NCI-H2107 treated with DMSO at 0.1 percent for 48 hours (cell line): ENCODE measurements around the gene RNF112.

Source experiments
- DNase-seq: peaks from one replicate; lab custom pipeline; 2025; ENCODE audit not compliant: unreplicated experiment; lab: John Stamatoyannopoulos, UW

RNF112 gene

GRCh38 chr17:19410875-19411620, at the start of gene RNF112:
TSS of gene RNF112 (plus strand) at chr17:19411232. CDS start at chr17:19411409, 177 bp downstream.
- DNase-seq: no peak

DNA sequence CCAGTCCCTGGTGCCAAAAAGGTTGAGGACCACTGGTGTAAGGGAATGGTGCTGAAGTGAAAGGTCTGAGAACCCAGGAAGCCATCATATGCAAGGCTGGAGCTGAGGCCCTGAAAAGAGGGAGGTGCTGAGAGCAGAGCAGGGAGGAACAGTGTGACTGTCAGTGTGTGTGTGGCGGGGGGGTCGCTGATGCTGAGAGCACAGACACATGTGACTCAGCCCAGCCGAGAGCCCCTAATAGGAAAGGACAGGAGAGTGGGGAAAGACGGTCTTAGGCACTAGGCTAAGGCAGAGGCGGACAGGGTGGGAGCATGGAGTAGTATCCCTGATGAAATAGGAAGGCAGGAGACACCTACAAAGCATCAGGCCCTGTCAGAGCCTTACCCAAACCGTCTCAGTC, 49.7 kb upstream of the RNF112 start:
- no peak for DNase-seq

DNA sequence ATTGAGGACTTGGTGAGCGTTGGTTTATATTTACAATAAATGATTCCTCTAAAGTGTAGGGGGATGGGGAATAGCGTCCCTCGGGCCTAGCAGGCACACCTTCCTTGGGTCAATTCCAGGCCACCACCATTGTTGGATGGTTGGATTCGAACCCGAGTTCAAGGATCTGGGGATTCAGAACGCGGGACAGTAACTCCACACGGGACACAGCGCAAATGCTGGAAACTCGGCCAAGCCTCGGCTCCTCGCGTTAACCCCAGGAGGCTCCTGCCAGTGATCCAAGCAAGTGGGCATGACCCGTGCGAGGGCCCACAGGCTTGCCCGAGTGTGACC, 49.1 kb upstream of the RNF112 start:
- no peak for DNase-seq

GRCh38 chr17:19362277-19363113, 48.5 kb upstream of the RNF112 start, which contains the start of gene B9D1:
TSS of gene B9D1 (minus strand) at chr17:19362723. CDS start at chr17:19362569, 154 bp downstream.
- peak; percentile 57 for DNase-seq

DNA sequence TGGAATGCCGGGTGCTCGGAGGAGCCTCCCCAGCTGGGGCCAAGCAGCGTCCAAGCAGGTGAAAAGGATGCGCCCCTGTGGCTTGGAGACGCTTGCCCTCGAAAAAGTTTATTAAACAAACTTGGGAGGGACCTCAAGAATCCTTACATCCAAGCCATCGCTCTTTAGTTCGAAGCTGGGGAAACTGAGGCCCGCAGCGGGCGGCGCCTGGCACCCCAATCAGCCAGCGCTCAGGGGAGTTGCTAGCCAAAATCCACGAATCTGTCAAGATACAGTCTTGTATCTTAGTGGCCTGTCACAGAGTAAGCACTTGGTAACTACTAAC, 48.0 kb upstream of the RNF112 start:
- DNase-seq: no peak

- DNase-seq: no peak
Observed at GRCh38 chr17:19363460-19364035, 47.5 kb upstream of the RNF112 start.

- no peak for DNase-seq
Observed at GRCh38 chr17:19364699-19365498, 46.1 kb upstream of the RNF112 start.

GRCh38 chr17:19365499-19365817, 45.6 kb upstream of the RNF112 start:
- no peak for DNase-seq

GRCh38 chr17:19365833-19366636, 45.0 kb upstream of the RNF112 start:
- DNase-seq: no peak

- no peak for DNase-seq
Observed at GRCh38 chr17:19366637-19366972, 44.4 kb upstream of the RNF112 start.

DNA sequence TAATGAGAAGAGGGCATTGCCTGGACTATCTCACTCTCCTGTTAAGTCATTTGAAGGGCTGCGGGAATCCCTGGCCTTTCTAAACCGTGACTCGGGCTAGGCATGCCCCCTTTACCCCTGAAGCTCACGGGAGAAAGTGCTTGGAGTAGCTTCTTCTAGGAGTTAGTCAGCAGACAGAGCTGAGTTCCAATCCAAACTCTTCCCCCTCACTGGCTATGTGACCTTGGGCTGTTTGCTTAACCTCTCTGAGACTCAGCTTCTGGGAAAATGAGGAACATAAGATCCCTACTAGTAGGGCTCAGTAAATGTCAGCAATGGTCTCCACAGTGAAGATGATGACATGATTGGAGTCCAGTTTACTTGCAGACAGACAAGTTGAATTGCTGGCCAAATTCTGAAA, 42.8 kb upstream of the RNF112 start:
- DNase-seq: no peak

DNA sequence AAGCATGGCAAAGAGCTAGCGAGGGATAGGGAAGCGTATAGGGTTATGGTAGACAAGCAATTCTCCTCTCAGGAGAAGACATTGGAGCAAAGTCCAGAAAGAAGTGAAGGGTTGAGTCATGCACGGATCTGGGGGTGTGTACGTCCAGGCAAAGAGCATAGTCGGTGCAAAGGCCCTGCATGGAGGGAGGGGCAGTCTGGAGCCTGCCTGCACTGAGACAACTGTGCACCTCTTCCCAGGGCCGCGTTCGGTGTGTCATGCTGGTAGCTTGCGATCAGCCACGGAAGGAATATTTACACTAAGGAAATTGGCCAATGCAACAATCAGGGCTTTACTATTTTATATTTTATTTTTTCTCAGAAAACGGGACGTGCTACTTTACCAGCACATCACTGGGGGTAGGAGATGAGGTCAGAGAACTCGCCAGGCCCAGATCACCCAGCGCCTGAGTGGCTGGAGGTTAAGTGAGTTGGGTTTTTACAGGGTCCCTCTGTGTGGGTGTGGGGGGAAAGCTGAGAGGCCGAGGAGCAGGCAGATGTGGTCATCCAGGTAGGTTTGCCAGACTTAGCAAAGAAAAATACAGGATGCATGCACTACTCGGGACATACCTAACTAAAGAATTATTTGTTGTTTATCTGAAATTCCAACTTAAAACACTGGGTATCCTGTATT, 41.8 kb upstream of the RNF112 start:
- DNase-seq: no peak

- DNase-seq: no peak
Observed at GRCh38 chr17:19369846-19370492, 41.1 kb upstream of the RNF112 start.

DNA sequence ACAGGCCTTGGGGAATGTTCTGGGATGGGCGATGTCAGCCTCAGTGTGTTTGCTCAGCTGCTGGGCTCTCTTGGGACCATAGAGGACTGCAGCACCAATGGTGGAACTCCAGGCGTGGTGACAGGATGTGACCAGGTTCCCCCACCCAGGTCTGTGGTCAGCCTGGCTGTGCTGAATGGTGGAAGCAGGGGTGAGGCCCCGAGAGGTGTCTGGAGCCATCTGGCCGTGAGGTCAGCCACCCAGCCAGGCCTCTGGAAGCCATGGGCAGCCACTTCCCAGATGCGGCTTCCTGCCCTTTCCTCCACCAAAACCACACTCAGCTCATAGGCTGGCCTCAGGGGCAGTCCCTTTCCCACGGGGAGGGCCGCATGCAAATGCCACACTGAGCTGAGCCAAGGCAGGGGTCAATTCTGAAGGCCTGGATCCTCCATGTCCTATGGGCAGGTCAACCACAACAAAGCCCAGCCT, 40.5 kb upstream of the RNF112 start:
- DNase-seq: no peak

GRCh38 chr17:19371259-19372010, 39.6 kb upstream of the RNF112 start:
- DNase-seq: no peak

GRCh38 chr17:19372011-19372370, 39.0 kb upstream of the RNF112 start:
- DNase-seq: no peak

DNA sequence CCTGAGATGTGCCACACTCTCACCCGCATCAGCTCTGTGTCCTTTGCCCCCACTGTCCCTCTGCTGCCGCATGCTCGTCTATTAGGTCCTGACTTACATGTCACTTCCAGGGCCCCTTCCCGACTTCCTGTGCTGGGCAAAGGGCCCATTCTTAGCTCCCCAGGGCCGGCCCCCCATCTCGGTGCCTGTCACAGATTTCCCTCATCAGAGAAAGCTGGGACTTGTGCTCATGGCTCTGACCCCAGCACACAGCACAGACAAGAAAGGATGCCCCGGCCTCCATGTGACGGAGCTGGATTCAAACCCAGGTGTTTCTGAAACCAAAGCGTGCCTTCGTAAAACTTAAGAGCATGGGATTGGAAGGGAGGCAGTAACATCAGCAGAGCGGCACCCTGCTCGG, 38.6 kb upstream of the RNF112 start:
- DNase-seq: no peak

DNA sequence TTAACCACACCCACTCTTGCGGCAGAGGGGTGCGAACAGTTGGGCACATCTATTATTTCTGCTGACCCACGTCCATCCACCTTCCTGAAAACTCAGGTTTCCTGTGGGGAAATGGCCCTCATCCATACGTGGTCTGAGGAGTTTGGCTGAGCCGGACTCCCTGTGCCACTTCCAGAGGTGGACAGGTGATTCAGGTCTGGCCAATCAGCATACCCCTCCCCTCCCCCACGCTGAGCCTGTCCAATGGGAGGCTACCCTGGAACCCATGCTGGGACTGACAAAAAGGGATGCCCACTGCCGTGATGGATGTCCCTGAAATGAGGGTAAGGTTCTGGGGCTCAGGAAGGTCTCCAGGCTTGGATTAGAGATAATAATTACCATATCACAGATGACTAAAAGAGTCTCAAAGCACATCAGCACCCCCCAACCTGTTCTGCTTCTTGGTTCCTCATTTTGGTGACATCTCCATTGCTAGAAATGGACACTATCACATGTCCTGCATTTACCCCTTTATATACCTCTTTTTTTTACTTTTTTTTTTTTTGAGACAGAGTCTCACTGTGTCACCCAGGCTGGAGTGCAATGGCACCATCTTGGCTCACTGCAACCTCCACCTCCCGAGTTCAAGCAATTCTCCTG, 38.0 kb upstream of the RNF112 start:
- DNase-seq: no peak

DNA sequence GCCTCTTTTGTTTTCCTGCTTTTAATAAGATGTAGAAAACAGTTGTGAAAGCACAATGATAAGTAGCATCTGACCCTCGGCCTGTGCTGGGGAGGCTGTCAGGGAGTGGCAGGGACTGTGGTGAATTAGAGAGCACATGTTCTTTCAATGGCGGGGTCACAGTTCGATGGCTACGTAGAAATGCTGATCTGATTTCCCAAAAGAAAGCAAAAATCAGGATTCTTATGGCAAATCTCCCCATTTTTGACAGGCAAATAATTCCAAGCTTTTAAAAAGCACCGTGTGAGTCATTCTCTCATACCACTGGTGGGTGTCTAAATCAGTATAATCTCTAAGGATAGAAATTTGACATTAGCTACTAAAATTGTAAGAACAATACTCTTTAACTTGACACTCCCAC, 36.9 kb upstream of the RNF112 start:
- DNase-seq: no peak
